ENCODE results near the gene PTGES2.
A peak's percentile ranks its signal among the peaks of the same experiment; 100 is the strongest.

PTGES2 gene

DNA sequence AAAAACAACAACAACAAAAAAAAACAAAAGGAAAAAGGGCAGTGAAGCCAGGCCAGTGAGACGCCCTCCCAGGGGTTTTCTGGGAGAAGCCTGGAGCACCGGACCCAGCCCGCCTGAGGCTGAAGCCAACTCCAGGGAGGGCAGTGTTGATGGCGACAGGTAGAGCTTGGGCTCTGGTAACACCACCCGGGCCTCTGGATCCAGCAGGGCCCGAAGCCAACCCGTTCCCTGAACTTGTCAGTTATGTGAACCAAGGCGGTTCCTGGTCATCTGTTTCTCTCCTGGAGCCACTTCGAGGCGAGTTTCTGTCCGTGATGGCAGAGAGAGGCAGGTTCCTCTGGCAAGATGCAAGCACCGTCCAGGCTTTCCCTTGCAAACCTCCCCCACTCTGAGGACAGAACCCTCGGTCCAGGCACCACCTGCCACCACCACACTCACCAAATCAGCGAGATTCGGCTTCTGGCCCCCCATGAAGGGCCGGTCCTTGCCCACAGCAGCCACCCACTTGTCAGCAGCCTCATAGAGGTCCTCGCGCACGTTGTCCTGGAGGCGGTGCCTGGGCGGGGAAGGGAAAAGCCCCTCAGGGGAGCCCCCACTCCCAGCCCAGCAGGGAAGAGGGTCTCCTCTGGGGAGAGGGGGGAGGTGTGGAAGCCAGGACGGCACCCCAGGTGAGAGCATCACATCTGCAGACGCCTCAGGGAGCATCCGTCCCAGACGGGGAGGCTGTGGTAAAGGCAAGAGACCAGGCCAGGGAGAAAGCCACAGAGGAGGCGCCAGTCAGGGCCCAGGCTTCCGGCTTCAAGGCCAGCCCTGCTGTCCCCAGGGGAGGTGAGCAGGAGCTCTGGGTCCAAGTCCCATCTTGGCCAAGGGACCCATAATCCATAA lies 5.4 kb downstream of the PTGES2 start:
- no peak for TF ChIP-seq Cebpa-rat (IDR thresholded peaks at IDR 0.05)
- Histone ChIP-seq H3K4me1 (peaks cover 36 to 79% (median 67%) of the 10 kb centered on the region in 10 experiments), H3K36me3 (peaks cover 47 to 53% (median 50%) of the 10 kb centered on the region in 11 experiments), H3K27ac (peak overlapping the region in 6 of 11 experiments; percentile 18 to 50 (median 41); a peak in 7 of 22 replicates), H3K4me3 (no peak overlapping the region), H3K9ac (peak overlapping the region in 10 of 11 experiments; percentile 5 to 64 (median 42); a peak in 15 of 22 replicates), H3K9me3 (replicated peaks in 1 of 11) (no peaks in the 10 kb centered on the region), H3K27me3 (no peaks in the 10 kb centered on the region), H3K4me2 (peak overlapping the region; percentile 18 to 84 (median 69)), H4K20me1 (peaks cover 24 to 88% (median 68%) of the 10 kb centered on the region in 11 experiments; a peak in 21 of 22 replicates)

DNA sequence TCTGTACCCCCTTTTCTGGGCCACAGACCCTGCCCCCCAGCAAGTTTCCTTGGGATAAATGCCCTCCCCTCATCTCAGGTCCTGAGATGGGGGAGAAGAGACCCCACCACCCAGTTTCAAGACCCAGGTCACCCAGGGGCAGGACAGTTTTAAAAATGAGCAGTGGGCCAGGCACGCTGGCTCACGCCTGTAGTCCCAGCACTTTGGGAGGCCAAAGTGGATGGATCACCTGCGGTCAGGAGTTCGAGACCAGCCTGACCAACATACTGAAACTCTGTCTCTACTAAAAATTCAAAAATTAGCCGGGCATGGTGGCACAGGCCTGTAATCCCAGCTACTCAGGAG lies 6.1 kb downstream of the PTGES2 start:
- Histone ChIP-seq H3K4me2 (peak overlapping the region in 4 of 11 experiments; percentile 69 to 84 (median 79); a peak in 7 of 22 replicates), H3K36me3 (peaks cover 47 to 53% (median 50%) of the 10 kb centered on the region in 11 experiments), H3K27ac (no peak overlapping the region), H3K27me3 (no peaks in the 10 kb centered on the region), H4K20me1 (peaks cover 24 to 87% (median 68%) of the 10 kb centered on the region in 11 experiments; a peak in 21 of 22 replicates), H3K9me3 (replicated peaks in 1 of 11) (no peaks in the 10 kb centered on the region), H3K4me1 (peaks cover 36 to 73% (median 62%) of the 10 kb centered on the region in 10 experiments), H3K4me3 (no peak overlapping the region), H3K9ac (peak overlapping the region in 3 of 11 experiments; percentile 6 to 60 (median 29); a peak in 2 of 22 replicates)
- TF ChIP-seq Cebpa-rat (IDR thresholded peaks at IDR 0.05) = no peak

DNA sequence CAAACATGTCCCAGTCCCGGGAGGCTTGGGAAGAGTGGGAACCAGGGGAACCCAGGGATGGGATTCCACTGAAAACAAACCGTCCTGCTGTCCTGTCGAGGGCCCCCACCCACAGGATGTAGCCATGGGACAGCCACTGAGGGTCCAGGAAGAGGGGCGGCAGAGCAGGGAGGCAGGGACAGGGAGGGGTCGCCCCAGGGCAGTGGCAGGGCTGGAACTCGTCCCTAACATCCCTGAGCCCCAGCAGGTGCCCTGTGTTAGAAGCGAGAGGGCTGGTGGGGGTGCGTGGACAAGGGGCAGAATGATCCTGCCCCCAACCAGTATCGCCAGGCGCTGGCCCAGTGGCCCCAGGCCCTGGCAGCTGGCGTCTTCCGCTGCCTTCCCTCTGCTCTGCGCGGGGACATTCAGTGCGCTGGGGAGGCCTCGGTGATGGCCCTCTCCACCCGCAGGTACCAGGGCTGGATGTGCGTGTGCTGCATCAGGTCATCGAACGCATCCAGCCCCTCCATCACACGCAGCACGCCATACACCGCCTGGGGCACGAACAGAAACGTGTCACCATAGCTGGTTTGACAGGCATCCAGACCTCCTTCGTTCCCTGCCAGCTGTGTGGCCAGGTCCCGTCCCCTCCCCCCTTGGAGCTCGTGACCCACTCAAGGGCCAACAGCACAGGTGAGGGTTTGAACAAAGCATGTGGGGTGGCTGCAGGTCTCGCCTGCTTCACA lies 6.6 kb downstream of the PTGES2 start:
- Histone ChIP-seq H3K27me3 (no peaks in the 10 kb centered on the region), H3K9me3 (replicated peaks in 1 of 11) (no peaks in the 10 kb centered on the region), H3K4me1 (peaks cover 36 to 69% (median 59%) of the 10 kb centered on the region in 10 experiments), H3K9ac (peak overlapping the region in 3 of 11 experiments; percentile 6 to 60 (median 29); a peak in 2 of 22 replicates), H3K36me3 (peaks cover 47 to 56% (median 50%) of the 10 kb centered on the region in 11 experiments), H3K27ac (no peak overlapping the region), H3K4me2 (peak overlapping the region in 3 of 11 experiments; percentile 69 to 84 (median 76); a peak in 3 of 22 replicates), H3K4me3 (no peak overlapping the region), H4K20me1 (peaks cover 22 to 84% (median 62%) of the 10 kb centered on the region in 11 experiments; a peak in 21 of 22 replicates)
- no peak for TF ChIP-seq Cebpa-rat (IDR thresholded peaks at IDR 0.05)

DNA sequence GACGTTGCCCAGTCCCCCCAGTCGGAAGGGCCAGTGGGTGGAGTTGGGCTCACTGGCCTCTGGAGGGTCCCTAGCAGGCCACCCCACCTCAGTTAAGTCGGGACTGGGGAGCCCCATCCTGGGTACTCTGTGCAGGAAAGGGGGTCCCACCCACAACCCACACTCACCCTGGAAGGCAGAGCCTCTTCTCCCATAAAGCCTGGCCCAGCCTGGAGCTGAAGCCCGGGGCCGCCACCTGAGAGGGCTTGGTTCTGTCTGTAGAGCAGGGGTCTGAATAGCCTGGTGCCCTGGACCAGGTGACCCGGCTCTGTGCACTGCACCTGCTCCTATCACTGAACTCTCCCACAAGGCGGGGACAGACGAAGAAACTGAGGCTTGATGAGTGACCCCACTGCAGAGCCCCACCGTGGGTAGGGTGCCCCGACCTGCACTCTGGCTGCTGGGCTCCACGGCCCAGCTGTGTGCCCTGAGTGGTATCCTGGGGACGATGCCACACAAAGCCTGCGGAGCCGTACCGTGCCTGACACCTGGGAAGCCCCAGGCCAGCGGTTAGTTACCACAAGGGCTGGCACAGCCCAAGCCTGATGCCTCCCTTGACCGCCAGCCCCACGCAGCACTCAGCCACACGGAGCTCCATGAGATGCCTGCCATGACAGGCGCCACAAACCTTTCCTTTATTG lies 7.3 kb downstream of the PTGES2 start:
- Histone ChIP-seq H3K4me3 (no peak overlapping the region), H3K27ac (no peak overlapping the region), H3K36me3 (peaks cover 47 to 63% (median 53%) of the 10 kb centered on the region in 11 experiments), H3K4me2 (peak overlapping the region in 2 of 11 experiments; percentile 53 to 74; a peak in 1 of 22 replicates), H3K9me3 (replicated peaks in 1 of 11) (no peaks in the 10 kb centered on the region), H3K9ac (no peak overlapping the region; a peak in 1 of 22 replicates), H3K27me3 (no peaks in the 10 kb centered on the region), H3K4me1 (peaks cover 36 to 69% (median 54%) of the 10 kb centered on the region in 10 experiments), H4K20me1 (peaks cover 14 to 80% (median 55%) of the 10 kb centered on the region in 11 experiments; a peak in 21 of 22 replicates)
- no peak for TF ChIP-seq Cebpa-rat (IDR thresholded peaks at IDR 0.05)

DNA sequence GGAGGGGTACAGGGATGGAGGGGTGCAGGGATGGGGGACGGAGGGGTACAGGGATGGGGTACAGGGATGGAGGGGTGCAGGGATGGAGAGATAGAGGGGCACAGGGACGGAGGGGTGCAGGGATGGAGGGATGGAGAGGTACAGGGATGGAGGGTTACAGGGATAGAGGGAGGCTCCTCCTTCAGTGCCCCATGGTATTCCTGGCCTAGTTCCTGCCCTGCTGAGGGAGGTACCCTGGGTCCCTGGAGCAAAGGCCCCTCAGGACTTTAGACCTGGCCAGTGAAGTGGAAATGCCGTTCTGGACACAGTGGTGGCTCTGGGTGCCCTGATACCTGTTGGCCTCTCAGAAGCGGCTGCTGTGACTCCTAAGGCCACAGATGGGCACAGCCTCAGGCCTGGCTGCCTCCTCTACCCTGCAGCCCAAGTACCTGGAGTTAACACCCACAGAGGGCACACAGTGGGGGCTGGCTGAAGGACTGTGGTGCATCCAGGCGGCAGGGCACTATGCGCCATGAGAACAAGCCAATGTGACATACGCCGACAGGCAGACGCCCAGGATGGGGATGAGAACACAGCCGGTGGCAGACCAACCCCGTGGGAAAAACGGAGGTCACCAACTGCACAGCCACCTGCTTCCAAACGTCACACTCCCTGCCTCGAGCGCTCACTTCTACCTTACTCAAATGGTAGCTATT lies 8.4 kb downstream of the PTGES2 start:
- Histone ChIP-seq H3K4me3 (no peak overlapping the region), H3K9ac (peak overlapping the region in 4 of 11 experiments; percentile 2 to 50 (median 14); a peak in 3 of 22 replicates), H3K27ac (no peak overlapping the region), H4K20me1 (peaks cover 4 to 80% (median 45%) of the 10 kb centered on the region in 11 experiments; a peak in 20 of 22 replicates), H3K4me1 (peaks cover 36 to 64% (median 49%) of the 10 kb centered on the region in 10 experiments), H3K27me3 (no peaks in the 10 kb centered on the region), H3K36me3 (peaks cover 42 to 66% (median 55%) of the 10 kb centered on the region in 11 experiments), H3K4me2 (peak overlapping the region in 7 of 11 experiments; percentile 1 to 74 (median 53); a peak in 10 of 22 replicates), H3K9me3 (replicated peaks in 1 of 11) (no peaks in the 10 kb centered on the region)
- TF ChIP-seq Cebpa-rat (IDR thresholded peaks at IDR 0.05) = no peak

DNA sequence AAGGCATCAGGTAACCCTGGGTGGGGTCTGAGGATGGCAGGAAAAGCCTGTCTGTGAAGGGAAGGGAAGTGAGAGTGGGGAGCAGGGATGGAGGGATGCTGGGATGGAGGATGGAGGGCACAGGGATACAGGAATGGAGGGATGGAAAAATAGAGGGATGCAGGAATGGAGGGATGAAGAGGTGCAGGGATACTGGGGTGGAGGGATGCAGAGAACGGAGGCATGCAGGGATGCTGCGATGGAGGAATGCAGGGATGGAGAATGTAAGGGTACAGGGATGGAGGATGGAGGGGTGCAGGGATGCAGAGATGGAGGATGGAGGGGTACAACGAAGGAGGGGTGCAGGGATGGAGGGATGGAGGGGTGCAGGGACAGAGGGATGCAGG lies 9.1 kb downstream of the PTGES2 start:
- Histone ChIP-seq H3K9me3 (replicated peaks in 1 of 11) (no peaks in the 10 kb centered on the region), H3K4me1 (peaks cover 36 to 64% (median 49%) of the 10 kb centered on the region in 10 experiments), H3K9ac (no peak overlapping the region), H3K4me2 (peak overlapping the region in 5 of 11 experiments; percentile 2 to 48 (median 34); a peak in 6 of 22 replicates), H3K36me3 (peaks cover 35 to 64% (median 55%) of the 10 kb centered on the region in 11 experiments), H3K27me3 (no peaks in the 10 kb centered on the region), H3K4me3 (no peak overlapping the region), H4K20me1 (peaks cover under 1 to 75% (median 41%) of the 10 kb centered on the region in 11 experiments; a peak in 20 of 22 replicates), H3K27ac (no peak overlapping the region)
- no peak for TF ChIP-seq Cebpa-rat (IDR thresholded peaks at IDR 0.05)

DNA sequence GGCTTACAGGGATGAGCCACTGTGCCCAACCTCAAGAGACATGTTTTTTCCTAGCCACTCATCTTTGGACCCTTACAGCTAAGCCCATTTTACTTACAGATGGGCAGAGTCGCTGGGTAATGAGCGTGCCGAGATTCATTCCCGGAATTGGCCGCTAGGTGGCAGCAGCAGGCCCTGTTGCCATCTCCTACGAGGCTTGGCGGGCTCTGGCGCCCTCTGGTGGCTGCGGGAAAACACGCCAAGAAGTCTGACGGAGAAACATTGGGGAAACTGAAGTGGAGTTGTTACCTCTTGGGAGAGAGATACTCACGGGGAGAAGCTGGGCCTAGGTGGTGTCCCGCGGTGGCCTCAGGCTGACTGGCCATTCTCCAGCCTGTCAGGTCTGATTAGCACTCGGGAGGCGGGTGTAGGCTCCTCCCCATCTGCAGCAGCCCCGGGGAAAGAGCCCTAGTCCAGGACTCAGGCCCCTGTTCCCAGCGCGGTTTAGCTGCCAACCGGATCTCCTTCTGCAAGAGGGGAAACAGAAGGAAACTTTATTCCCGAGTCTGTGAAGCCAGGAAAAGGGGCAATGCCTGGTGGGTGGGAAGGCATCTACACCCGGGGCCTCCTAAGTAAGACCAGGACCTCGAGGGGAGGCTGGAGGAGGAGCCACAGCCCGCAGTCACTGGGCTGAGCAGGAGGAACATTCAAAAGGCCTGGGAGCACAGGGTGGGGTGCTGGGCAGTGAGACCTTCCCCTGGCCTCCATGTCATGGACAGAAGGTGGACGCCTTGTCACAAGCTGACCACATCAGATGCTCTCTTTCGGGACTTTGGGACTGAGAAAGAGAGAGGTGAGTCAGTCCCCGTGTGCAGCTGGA lies 9.7 kb downstream of the PTGES2 start:
- H3K4me2 ChIP-seq = peak overlapping the region; percentile 2 to 48 (median 29); a peak in 14 of 22 replicates
- H3K9ac ChIP-seq = peak overlapping the region in 5 of 11 experiments; percentile 7 to 44 (median 26); a peak in 2 of 22 replicates
- peaks cover 32 to 59% (median 46%) of the 10 kb centered on the region in 10 experiments for H3K4me1 ChIP-seq

More for the DNA sequence above, 9.7 kb downstream of the PTGES2 start:
- Histone ChIP-seq H3K27me3 (no peaks in the 10 kb centered on the region), H3K4me3 (no peak overlapping the region), H3K9me3 (replicated peaks in 1 of 11) (no peaks in the 10 kb centered on the region), H4K20me1 (peaks cover 0 to 69% (median 36%) of the 10 kb centered on the region in 11 experiments; a peak in 19 of 22 replicates), H3K36me3 (peaks cover 29 to 64% (median 56%) of the 10 kb centered on the region in 11 experiments), H3K27ac (no peak overlapping the region)
- no peak for TF ChIP-seq Cebpa-rat (IDR thresholded peaks at IDR 0.05)
